Motor neuron (in vitro differentiated cells): ENCODE results near the gene ACTRT2. TPM values are rescaled to one million over a fixed set of nuclear protein-coding genes. Genes with fewer than 3 reads are reported as not detected.
A peak's percentile ranks its signal among the peaks of the same experiment; 100 is the strongest.

ENCODE experiments used
- ATAC-seq, 8 experiments: fragments of 200-7000 bp; cut with Tn5 transposase; replicated peaks in 6 of 8; 2 replicates each; pipeline ENCODE4 v1.8.0; 2021; ENCODE audit warnings: mild to moderate bottlenecking in 8 of 8, moderate library complexity in 8 of 8
- H3K27ac ChIP-seq, 2 donors: fragments of 250-450 bp; sonication (Bioruptor Pico); 2 replicates each; pipeline ENCODE4 v1.9.0; 2021; ENCODE audit warnings: antibody characterized with exemption in 2 of 2, mild to moderate bottlenecking in 2 of 2, moderate library complexity in 1 of 2
- H3K4me1 ChIP-seq, 2 donors: fragments of 250-450 bp; sonication (Bioruptor Pico); replicated peaks in 1 of 2; 2 replicates each; pipeline ENCODE4 v1.6.1; 2021; ENCODE audit warnings: antibody characterized with exemption in 2 of 2, mild to moderate bottlenecking in 2 of 2, moderate library complexity in 1 of 2
- H3K4me3 ChIP-seq, 5 donors: fragments of 250-450 bp; sonication (Bioruptor Pico); 2 replicates each; pipeline ENCODE4 v1.9.0; 2021; ENCODE audit warnings: antibody characterized with exemption in 5 of 5, mild to moderate bottlenecking in 5 of 5, moderate library complexity in 4 of 5
- whole genome bisulfite sequencing, 10 experiments: fragments of 450-650 bp; shearing (Covaris generic); methylation state at CpG; one replicate each; pipeline ENCODE4 v1.0.0; 2022; 5-methylcytosine and 5-hydroxymethylcytosine counted together
- in situ Hi-C, 9 experiments: fragments of 400-800 bp; cut with MboI; loops; one replicate each; pipeline ENCODE4 v1.15.0; 2021; ENCODE audit warnings: low sequenced_read_pairs in 9 of 9, low pct_unique_long_range_greater_than_20kb in 2 of 9; ENCODE audit not compliant: unreplicated experiment in 9 of 9
- total RNA-seq, 8 experiments: library from RNA; unstranded; fragments of 300-600 nt; gene quantifications; 2 replicates each; pipeline versions ENCODE4 v1.2.3 to v1.2.4, GENCODE V29; 2022

ACTRT2 gene
- total RNA-seq, 8 experiments from 2014 or later, result 0.36 to 0.57 TPM; not detected in 6

GRCh38 chr1:3011631-3012455 is 9.4 kb upstream of the ACTRT2 start:
- Histone ChIP-seq H3K27ac (peak overlapping the region in 1 of 2 donors; percentile 2), H3K4me3 (no peak overlapping the region), H3K4me1 (peaks cover 0 to 6% of the 10 kb centered on the region in 2 donors)
- peak in 3 of 8 experiments; percentile 73 to 84 (median 73) for ATAC-seq
- WGBS, 10 experiments, result 8 to 89% (median 61%) methylated on average over 2 to 33 of the region's 46 CpGs; no CpG with 5 or more reads in 3 of the 10 experiments
- in situ Hi-C loops, result loop anchor here in 1 of 9 experiments (25.0 kb wide), 1 partner anchor 100 kb away; no protein-coding TSS in a partner anchor

GRCh38 chr1:3012456-3013291 is 8.6 kb upstream of the ACTRT2 start:
- WGBS, 10 experiments, result 46 to 83% (median 76%) methylated on average over 3 to 12 of the region's 44 CpGs; no CpG with 5 or more reads in 3 of the 10 experiments
- H3K4me1 ChIP-seq, result peaks cover 0 to 6% of the 10 kb centered on the region in 2 donors
- peak overlapping the region in 1 of 2 donors; percentile 61 for H3K27ac ChIP-seq
- in situ Hi-C loops, result loop anchor here in 1 of 9 experiments (25.0 kb wide), 1 partner anchor 100 kb away; no protein-coding TSS in a partner anchor
- ATAC-seq, result peak in 5 of 8 experiments; percentile 21 to 67 (median 60)
- no peak overlapping the region for H3K4me3 ChIP-seq

- WGBS, 10 experiments, result 0 to 93% (median 70%) methylated on average over 1 to 14 of the region's 15 CpGs; no CpG with 5 or more reads in 1 of the 10 experiments
- H3K4me3 ChIP-seq, result no peak overlapping the region
- in situ Hi-C loops, result loop anchor here in 1 of 9 experiments (25.0 kb wide), 1 partner anchor 101 kb away; no protein-coding TSS in a partner anchor
- H3K4me1 ChIP-seq, result peaks cover 0 to 6% of the 10 kb centered on the region in 2 donors
- no peak overlapping the region for H3K27ac ChIP-seq
- ATAC-seq, result no peak
Observed at GRCh38 chr1:3013371-3014049, 7.8 kb upstream of the ACTRT2 start.

GRCh38 chr1:3014050-3014440 is 7.2 kb upstream of the ACTRT2 start:
- peaks cover 0 to 6% of the 10 kb centered on the region in 2 donors for H3K4me1 ChIP-seq
- no peak overlapping the region for H3K4me3 ChIP-seq
- in situ Hi-C loops, result loop anchor here in 1 of 9 experiments (25.0 kb wide), 1 partner anchor 102 kb away; no protein-coding TSS in a partner anchor
- WGBS, 10 experiments, result 0 to 81% (median 42%) methylated on average over 1 to 8 of the region's 10 CpGs; no CpG with 5 or more reads in 5 of the 10 experiments
- H3K27ac ChIP-seq, result no peak overlapping the region
- ATAC-seq, result no peak

GRCh38 chr1:3014443-3015268 is 6.6 kb upstream of the ACTRT2 start:
- peaks cover 0 to 6% of the 10 kb centered on the region in 2 donors for H3K4me1 ChIP-seq
- no peak overlapping the region for H3K4me3 ChIP-seq
- ATAC-seq, result peak in 2 of 8 experiments; percentile 38 to 48
- in situ Hi-C loops, result loop anchor here in 1 of 9 experiments (25.0 kb wide), 1 partner anchor 102 kb away; no protein-coding TSS in a partner anchor
- no peak overlapping the region for H3K27ac ChIP-seq
- 29 to 100% (median 71%) methylated on average over 1 to 20 of the region's 26 CpGs; no CpG with 5 or more reads in 2 of the 10 experiments for WGBS, 10 experiments

GRCh38 chr1:3015269-3015635 is 6.0 kb upstream of the ACTRT2 start:
- Histone ChIP-seq H3K27ac (no peak overlapping the region), H3K4me1 (peaks cover 0 to 6% of the 10 kb centered on the region in 2 donors), H3K4me3 (no peak overlapping the region)
- WGBS, 10 experiments, result 21 to 65% (median 40%) methylated on average over 1 to 7 of the region's 10 CpGs; no CpG with 5 or more reads in 7 of the 10 experiments
- no peak for ATAC-seq
- in situ Hi-C loops, result loop anchor here in 1 of 9 experiments (25.0 kb wide), 1 partner anchor 103 kb away; no protein-coding TSS in a partner anchor

- 18 to 64% methylated on average over 2 to 3 of the region's 5 CpGs; no CpG with 5 or more reads in 8 of the 10 experiments for WGBS, 10 experiments
- peaks cover 0 to 6% of the 10 kb centered on the region in 2 donors for H3K4me1 ChIP-seq
- H3K27ac ChIP-seq, result no peak overlapping the region
- no peak overlapping the region for H3K4me3 ChIP-seq
- ATAC-seq, result no peak
- in situ Hi-C loops, result loop anchor here in 1 of 9 experiments (25.0 kb wide), 1 partner anchor 103 kb away; no protein-coding TSS in a partner anchor
Observed at GRCh38 chr1:3015744-3016143, 5.5 kb upstream of the ACTRT2 start.

- in situ Hi-C loops, result loop anchor here in 1 of 9 experiments (25.0 kb wide), 1 partner anchor 105 kb away; no protein-coding TSS in a partner anchor
Observed at GRCh38 chr1:3016641-3017439, 4.4 kb upstream of the ACTRT2 start.

GRCh38 chr1:3017440-3018050 is 3.7 kb upstream of the ACTRT2 start:
- ATAC-seq, result peak in 3 of 8 experiments; percentile 12 to 44 (median 30)
- WGBS, 10 experiments, result 45 to 83% (median 58%) methylated on average over 2 to 11 of the region's 17 CpGs; no CpG with 5 or more reads in 5 of the 10 experiments
- H3K27ac ChIP-seq, result no peak overlapping the region
- H3K4me1 ChIP-seq, result peaks cover 0 to 10% of the 10 kb centered on the region in 2 donors
- in situ Hi-C loops, result loop anchor here in 1 of 9 experiments (25.0 kb wide), 1 partner anchor 105 kb away; no protein-coding TSS in a partner anchor
- H3K4me3 ChIP-seq, result no peak overlapping the region

More at GRCh38 chr1:3016641-3017439, 4.4 kb upstream of the ACTRT2 start:
- Histone ChIP-seq H3K4me3 (no peak overlapping the region), H3K27ac (no peak overlapping the region), H3K4me1 (peaks cover 0 to 11% of the 10 kb centered on the region in 2 donors)
- 22 to 80% (median 67%) methylated on average over 1 to 6 of the region's 22 CpGs; no CpG with 5 or more reads in 7 of the 10 experiments for WGBS, 10 experiments
- no peak for ATAC-seq

GRCh38 chr1:3018051-3018471 is 3.2 kb upstream of the ACTRT2 start:
- H3K27ac ChIP-seq, result no peak overlapping the region
- peaks cover 0 to 5% of the 10 kb centered on the region in 2 donors for H3K4me1 ChIP-seq
- ATAC-seq, result no peak
- 73 to 100% (median 82%) methylated on average over 2 to 14 of the region's 16 CpGs; no CpG with 5 or more reads in 5 of the 10 experiments for WGBS, 10 experiments
- in situ Hi-C loops, result loop anchor here in 1 of 9 experiments (25.0 kb wide), 1 partner anchor 106 kb away; no protein-coding TSS in a partner anchor
- no peak overlapping the region for H3K4me3 ChIP-seq
